Esophagus squamous epithelium (tissue), 4 donors: Measurements from ENCODE around the gene BAZ2B.

Experiments used
- CTCF ChIP-seq, 6 experiments: fragments of 450-650 bp in 4 of 6; fragments of 200-600 bp in 2 of 6; sonication (generic) in 2 of 6; IDR thresholded peaks; one replicate each; pipeline ENCODE4 v1.5.1; 2016 to 2019; ENCODE audit warnings: antibody characterized with exemption in 6 of 6, mild to moderate bottlenecking in 4 of 6, moderate library complexity in 4 of 6
- POLR2A ChIP-seq, 4 donors: fragments of 450-650 bp; IDR thresholded peaks; one replicate each; pipeline ENCODE4 v1.6.1; 2017; ENCODE audit warnings: antibody characterized with exemption in 4 of 4, mild to moderate bottlenecking in 4 of 4, moderate library complexity in 3 of 4

GRCh38 chr2:159283529-159283928, 332.8 kb downstream of the BAZ2B start:
- no peak for TF ChIP-seq CTCF (IDR thresholded peaks at IDR 0.05)
- TF ChIP-seq POLR2A (IDR thresholded peaks at IDR 0.05) = no peak
